ENCODE data around the gene KRTAP10-3. TPM values are rescaled to one million over a fixed set of nuclear protein-coding genes. Genes with fewer than 3 reads are reported as not detected.

KRTAP10-3 gene
- total RNA-seq, 1 donor from 2014 or later, result not detected

- Mint-ChIP-seq H3K27me3 (ENCODE audit: unreplicated experiment) (peaks cover 5% of the 10 kb centered on the region), H3K4me3 (ENCODE audit: unreplicated experiment) (no peak overlapping the region), H3K27ac (ENCODE audit: unreplicated experiment) (no peak overlapping the region), H3K9me3 (ENCODE audit: unreplicated experiment) (peaks cover 5% of the 10 kb centered on the region), H3K4me1 (ENCODE audit: low read depth, unreplicated experiment) (peaks cover 4% of the 10 kb centered on the region), H3K36me3 (ENCODE audit: unreplicated experiment) (peaks cover 6% of the 10 kb centered on the region)
- DNase-seq, result peak; percentile 4
- TF ChIP-seq, protein P1, sequence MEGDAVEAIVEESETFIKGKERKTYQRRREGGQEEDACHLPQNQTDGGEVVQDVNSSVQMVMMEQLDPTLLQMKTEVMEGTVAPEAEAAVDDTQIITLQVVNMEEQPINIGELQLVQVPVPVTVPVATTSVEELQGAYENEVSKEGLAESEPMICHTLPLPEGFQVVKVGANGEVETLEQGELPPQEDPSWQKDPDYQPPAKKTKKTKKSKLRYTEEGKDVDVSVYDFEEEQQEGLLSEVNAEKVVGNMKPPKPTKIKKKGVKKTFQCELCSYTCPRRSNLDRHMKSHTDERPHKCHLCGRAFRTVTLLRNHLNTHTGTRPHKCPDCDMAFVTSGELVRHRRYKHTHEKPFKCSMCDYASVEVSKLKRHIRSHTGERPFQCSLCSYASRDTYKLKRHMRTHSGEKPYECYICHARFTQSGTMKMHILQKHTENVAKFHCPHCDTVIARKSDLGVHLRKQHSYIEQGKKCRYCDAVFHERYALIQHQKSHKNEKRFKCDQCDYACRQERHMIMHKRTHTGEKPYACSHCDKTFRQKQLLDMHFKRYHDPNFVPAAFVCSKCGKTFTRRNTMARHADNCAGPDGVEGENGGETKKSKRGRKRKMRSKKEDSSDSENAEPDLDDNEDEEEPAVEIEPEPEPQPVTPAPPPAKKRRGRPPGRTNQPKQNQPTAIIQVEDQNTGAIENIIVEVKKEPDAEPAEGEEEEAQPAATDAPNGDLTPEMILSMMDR (IDR thresholded peaks at IDR 0.05; ENCODE audit: partially characterized antibody, unreplicated experiment), result no peak
Measured at GRCh38 chr21:44526096-44526997, 32.2 kb downstream of the KRTAP10-3 start.

- peaks cover 6% of the 10 kb centered on the region for H3K27me3 Mint-ChIP-seq (ENCODE audit: unreplicated experiment)
Measured at GRCh38 chr21:44525391-44526095, 33.1 kb downstream of the KRTAP10-3 start.

GRCh38 chr21:44524414-44525371 is 33.9 kb downstream of the KRTAP10-3 start:
- no peak overlapping the region for H3K27ac Mint-ChIP-seq (ENCODE audit: unreplicated experiment)
- DNase-seq, result no peak
- no peaks in the 10 kb centered on the region for H3K4me1 Mint-ChIP-seq (ENCODE audit: low read depth, unreplicated experiment)
- no peaks in the 10 kb centered on the region for H3K36me3 Mint-ChIP-seq (ENCODE audit: unreplicated experiment)
- peaks cover 2% of the 10 kb centered on the region for H3K9me3 Mint-ChIP-seq (ENCODE audit: unreplicated experiment)
- TF ChIP-seq, protein P1 (IDR thresholded peaks at IDR 0.05; ENCODE audit: partially characterized antibody, unreplicated experiment), result no peak
- H3K4me3 Mint-ChIP-seq (ENCODE audit: unreplicated experiment), result no peak overlapping the region
- H3K27me3 Mint-ChIP-seq (ENCODE audit: unreplicated experiment), result peaks cover 3% of the 10 kb centered on the region

More at GRCh38 chr21:44525391-44526095, 33.1 kb downstream of the KRTAP10-3 start:
- TF ChIP-seq, protein P1 (IDR thresholded peaks at IDR 0.05; ENCODE audit: partially characterized antibody, unreplicated experiment), result no peak
- DNase-seq, result peak; percentile 1
- H3K27ac Mint-ChIP-seq (ENCODE audit: unreplicated experiment), result no peak overlapping the region
- peaks cover 5% of the 10 kb centered on the region for H3K9me3 Mint-ChIP-seq (ENCODE audit: unreplicated experiment)
- H3K4me1 Mint-ChIP-seq (ENCODE audit: low read depth, unreplicated experiment), result peaks cover 4% of the 10 kb centered on the region
- peaks cover 5% of the 10 kb centered on the region for H3K36me3 Mint-ChIP-seq (ENCODE audit: unreplicated experiment)
- H3K4me3 Mint-ChIP-seq (ENCODE audit: unreplicated experiment), result no peak overlapping the region

DNA sequence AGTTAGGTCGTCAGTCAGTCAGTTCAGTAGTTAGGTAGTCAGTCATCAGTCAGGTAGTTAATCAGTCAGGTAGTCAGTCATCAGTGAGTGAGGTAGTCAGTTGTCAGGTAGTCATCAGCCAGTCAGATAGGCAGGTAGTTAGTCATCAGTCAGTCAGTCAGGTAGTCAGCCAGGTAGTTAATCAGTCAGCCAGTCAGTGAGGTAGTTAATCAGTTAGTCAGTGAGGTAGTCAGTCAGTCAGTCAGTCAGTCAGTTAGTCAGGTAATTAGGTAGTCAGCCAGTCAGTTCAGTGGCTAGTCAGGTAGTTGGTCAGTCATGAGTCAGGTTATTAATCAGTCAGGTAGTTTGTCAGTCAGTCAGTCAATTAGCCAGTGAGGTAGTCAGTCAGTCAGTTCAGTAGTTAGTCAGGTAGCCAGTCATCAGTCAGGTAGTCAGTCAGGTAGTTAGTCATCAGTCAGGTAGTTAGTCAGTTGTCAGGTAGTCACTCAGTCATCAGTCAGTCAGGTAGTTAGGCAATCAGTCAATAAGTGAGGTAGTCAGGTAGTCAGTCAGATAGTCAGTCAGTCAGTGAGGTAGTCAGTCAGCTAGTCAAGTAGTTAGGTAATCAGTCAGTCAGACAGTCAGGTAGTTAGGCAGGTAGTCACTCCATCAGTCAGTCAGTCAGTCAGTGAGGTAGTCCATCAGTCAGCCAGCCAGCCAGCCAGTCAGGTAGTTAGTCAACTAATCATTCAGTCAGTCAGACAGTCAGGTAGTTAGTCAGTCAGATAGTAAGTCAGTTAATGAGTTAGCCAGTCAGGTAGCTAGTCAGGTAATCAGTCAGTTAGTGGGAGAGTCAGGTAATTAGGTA is 34.8 kb downstream of the KRTAP10-3 start:
- Mint-ChIP-seq H3K4me3 (ENCODE audit: unreplicated experiment) (no peak overlapping the region), H3K27ac (ENCODE audit: unreplicated experiment) (no peak overlapping the region), H3K27me3 (ENCODE audit: unreplicated experiment) (peaks cover 5% of the 10 kb centered on the region), H3K36me3 (ENCODE audit: unreplicated experiment) (no peaks in the 10 kb centered on the region), H3K9me3 (ENCODE audit: unreplicated experiment) (peaks cover 7% of the 10 kb centered on the region), H3K4me1 (ENCODE audit: low read depth, unreplicated experiment) (no peaks in the 10 kb centered on the region)
- DNase-seq, result no peak
- TF ChIP-seq, protein P1 (IDR thresholded peaks at IDR 0.05; ENCODE audit: partially characterized antibody, unreplicated experiment), result no peak

All from glutamatergic neuron (in vitro differentiated cells).